HCEC 1CT (cell line): ENCODE data around the gene IL13.
A peak's percentile ranks its signal among the peaks of the same experiment; 100 is the strongest.
"Not testable (repeated sequence)": the region's sequence is repeated elsewhere in the genome, so short reads cannot be mapped to it uniquely, and the experiment has no call there.

Source experiments
- DNase-seq: peaks from one replicate; pipeline ENCODE4 v3.0.0-alpha.2; 2017

IL13 gene

DNA sequence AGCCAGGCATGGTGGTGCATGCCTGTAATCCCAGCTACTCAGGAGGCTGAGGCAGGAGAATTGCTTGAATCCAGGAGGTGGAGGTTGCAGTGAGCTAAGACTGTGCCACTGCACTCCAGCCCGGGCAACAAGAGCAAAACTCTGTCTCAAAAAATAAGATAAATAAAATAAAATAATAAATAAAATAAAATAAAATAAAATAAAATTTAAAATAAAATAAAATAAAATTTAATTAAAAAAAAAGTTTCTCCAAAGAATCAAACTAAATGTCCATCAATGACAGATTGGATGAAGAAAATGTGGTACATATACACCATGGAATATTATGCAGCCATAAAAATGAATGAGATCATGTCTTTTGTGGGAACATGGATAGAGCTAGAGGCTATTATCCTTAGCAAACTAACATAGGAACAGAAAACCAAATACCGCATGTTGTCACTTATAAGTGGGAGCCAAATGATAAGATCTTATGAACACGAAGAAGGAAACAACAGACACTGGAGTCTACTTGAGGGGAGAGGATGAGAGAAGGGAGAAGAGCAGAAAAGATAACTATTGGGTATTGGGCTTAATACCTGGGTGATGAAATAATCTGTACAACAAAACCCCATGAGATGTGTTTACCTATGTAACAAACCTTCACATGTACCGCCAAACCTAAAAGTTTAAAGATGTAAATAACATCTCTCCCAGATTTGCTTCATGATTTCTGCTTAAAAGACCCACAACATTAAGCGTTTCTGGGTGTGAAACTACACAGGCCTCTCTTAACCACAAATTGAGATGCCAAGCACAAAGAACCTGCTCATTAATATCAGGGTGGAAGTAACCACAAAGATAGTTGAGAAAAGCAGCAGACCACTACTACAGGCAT is 34.0 kb downstream of the IL13 start:
- DNase-seq, result not testable (repeated sequence)

DNA sequence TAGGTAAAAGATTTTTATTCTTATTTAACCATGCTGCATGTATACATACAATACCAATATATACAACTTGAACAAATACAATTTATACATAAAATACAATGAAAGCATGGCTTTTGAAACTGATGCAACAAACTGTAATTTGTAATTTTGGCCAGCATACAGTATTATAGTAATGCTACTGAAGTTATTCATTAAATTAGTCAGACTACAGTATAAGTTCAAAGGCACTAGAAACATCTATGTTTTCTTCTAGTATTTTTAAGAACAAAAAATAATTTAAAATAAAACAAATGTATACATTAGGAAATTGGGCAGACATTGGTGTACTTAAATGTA is 34.6 kb downstream of the IL13 start:
- DNase-seq, result no peak

DNA sequence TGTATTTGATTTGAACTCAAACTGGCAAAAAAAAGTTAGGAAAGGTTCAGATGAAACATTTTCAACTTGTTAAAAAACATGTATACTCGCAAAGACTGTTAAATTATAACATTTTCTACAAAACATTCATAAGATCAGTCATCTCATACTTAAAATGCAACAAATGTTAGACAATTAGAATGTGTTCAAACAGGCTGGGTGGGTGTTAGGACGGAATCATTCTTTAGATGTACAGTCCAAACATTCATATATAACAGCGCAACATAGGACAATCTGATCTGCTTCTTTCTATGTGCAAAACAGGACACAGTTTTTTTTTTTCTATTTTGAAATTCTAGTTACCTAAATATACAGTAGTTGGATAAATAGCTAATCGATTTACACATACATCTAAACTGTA is 38.0 kb downstream of the IL13 start:
- DNase-seq, result no peak

DNA sequence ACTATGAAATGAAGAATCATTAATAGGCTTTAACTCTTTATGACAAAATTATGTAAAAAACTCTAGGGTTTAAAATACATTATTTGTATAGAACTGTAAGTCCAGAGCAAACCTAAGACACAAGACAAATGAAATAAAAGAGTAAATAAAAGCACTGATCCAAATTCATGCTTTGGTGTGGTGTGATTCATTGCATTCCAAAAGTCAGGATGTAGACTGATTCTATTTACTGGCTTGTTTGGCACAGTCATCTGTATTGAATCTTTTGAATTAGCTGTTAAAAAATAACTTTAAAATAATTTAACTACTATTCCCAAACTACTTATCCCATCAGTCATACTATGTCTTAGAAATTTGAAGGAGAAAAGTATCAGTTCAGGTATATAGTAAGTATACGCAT is 46.9 kb downstream of the IL13 start:
- DNase-seq, result peak; percentile 42

DNA sequence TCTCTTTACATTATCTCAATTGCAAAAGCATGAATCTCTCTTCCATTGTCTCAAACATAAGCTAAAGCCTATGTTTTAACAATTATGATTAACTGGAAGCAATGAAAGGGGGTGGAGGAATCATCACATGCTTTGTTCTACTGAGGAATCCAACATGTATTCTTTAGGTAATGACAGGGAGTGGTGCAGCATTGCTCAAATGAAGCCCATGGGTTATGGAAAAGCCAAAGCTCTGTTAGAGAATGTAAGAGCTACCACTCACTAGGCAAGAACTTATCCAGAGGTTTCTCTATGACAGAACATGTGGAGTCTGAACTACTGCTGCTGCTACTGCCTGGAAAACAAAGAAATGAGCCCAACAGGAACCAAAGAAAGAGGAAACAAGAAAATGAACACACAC is 50.7 kb downstream of the IL13 start:
- DNase-seq, result no peak
